ENCODE results near the gene MAP3K3. TPM values are rescaled to one million over a fixed set of nuclear protein-coding genes. Genes with fewer than 3 reads are reported as not detected.
"Not testable (repeated sequence)": the region's sequence is repeated elsewhere in the genome, so short reads cannot be mapped to it uniquely, and the experiment has no call there.

Gene MAP3K3
- polyA plus RNA-seq, 2 of the 4 experiments (the other 2 are of a cell fraction), result 10.8 to 11.2 TPM

GRCh38 chr17:63718988-63719387 lies 96.8 kb downstream of the MAP3K3 start:
- H3K4me1 ChIP-seq, result no peaks in the 10 kb centered on the region
- H3K4me2 ChIP-seq, result no peak overlapping the region
- DNase-seq (ENCODE audit: low read depth in 1 of 2, low spot score in 1 of 2), result no peak
- TF ChIP-seq BCL3 (IDR thresholded peaks at IDR 0.05) (no peak), CBX2 (IDR thresholded peaks at IDR 0.05; ENCODE audit: borderline replicate concordance, low read depth) (no peak), HEYL (CRISPR knock-in tag; IDR thresholded peaks at IDR 0.05) (no peak), ZNF302 (CRISPR knock-in tag; IDR thresholded peaks at IDR 0.05) (no peak), ZC3H11A (IDR thresholded peaks at IDR 0.05) (no peak), CHD2 (IDR thresholded peaks at IDR 0.05; ENCODE audit: low read length, partially characterized antibody) (no peak), TP53 (CRISPR knock-in tag; IDR thresholded peaks at IDR 0.05) (no peak), PHF8 (IDR thresholded peaks at IDR 0.05; ENCODE audit: borderline replicate concordance, low read depth) (no peak), RFX5 (IDR thresholded peaks at IDR 0.05) (no peak), ATOH8 (CRISPR knock-in tag; IDR thresholded peaks at IDR 0.05; ENCODE audit: low read depth) (no peak), USF2 (IDR thresholded peaks at IDR 0.05) (no peak), HDAC2 (IDR thresholded peaks at IDR 0.05) (no peak)
- FAIRE-seq, result no peak
- no peak overlapping the region for H3K4me3 ChIP-seq
- ChIA-PET POLR2A (no interaction called here), CTCF (interaction anchor here (0.6 to 1.5 kb wide), 3 partner anchors 11 to 45 kb away, joined by 4 to 5 read pairs (median 4); no protein-coding TSS in a partner anchor)
- no peaks in the 10 kb centered on the region for H3K9me3 ChIP-seq
- H3K27ac ChIP-seq, result no peak overlapping the region
- WGBS (ENCODE audit: missing lambda C conversion rate), result 80% methylated on average over 5 of the region's 5 CpGs
- ATAC-seq, result no peak

- CTCF ChIA-PET; H3K27ac ChIP-seq; H3K4me1 ChIP-seq; H3K9me3 ChIP-seq; H3K4me2 ChIP-seq; ATAC-seq; DNase-seq (ENCODE audit: low read depth in 1 of 2, low spot score in 1 of 2); H3K4me3 ChIP-seq; FAIRE-seq: not testable (repeated sequence)
- WGBS (ENCODE audit: missing lambda C conversion rate), result 91% methylated on average over 5 of the region's 5 CpGs
- POLR2A ChIA-PET, result interaction anchor here (0.7 kb wide), 1 partner anchor 41 kb away, joined by 6 read pairs; no protein-coding TSS in a partner anchor
Measured at GRCh38 chr17:63720194-63720593, 98.0 kb downstream of the MAP3K3 start.

- H3K9me3 ChIP-seq, result no peaks in the 10 kb centered on the region
- no peak for DNase-seq (ENCODE audit: low read depth in 1 of 2, low spot score in 1 of 2)
- no peak overlapping the region for H3K27ac ChIP-seq
- TF ChIP-seq E2F6 (IDR thresholded peaks at IDR 0.05; ENCODE audit: borderline replicate concordance, low read depth) (no peak), FOXS1 (CRISPR knock-in tag; IDR thresholded peaks at IDR 0.05) (no peak), REST (IDR thresholded peaks at IDR 0.05) (no peak), ZFP36 (IDR thresholded peaks at IDR 0.05; ENCODE audit: borderline replicate concordance, partially characterized antibody) (no peak), SMC3 (IDR thresholded peaks at IDR 0.05) (no peak), KDM5A (IDR thresholded peaks at IDR 0.05) (no peak), PHF8 (IDR thresholded peaks at IDR 0.05; ENCODE audit: borderline replicate concordance, low read depth) (no peak), MAX (IDR thresholded peaks at IDR 0.05) (no peak)
- ChIA-PET POLR2A (interaction anchor here (0.9 kb wide), 1 partner anchor 51 kb away, joined by 3 read pairs; the partner anchor contains the start of genes CCDC47 and DDX42), CTCF (interaction anchor here (1.5 to 1.7 kb wide), 2 partner anchors 24 to 111 kb away, joined by 3 to 7 read pairs; no protein-coding TSS in a partner anchor)
- H3K4me2 ChIP-seq, result no peak overlapping the region
- H3K4me3 ChIP-seq, result no peak overlapping the region
- H3K4me1 ChIP-seq, result no peaks in the 10 kb centered on the region
- FAIRE-seq, result no peak
- ATAC-seq, result no peak
- 46% methylated on average over 2 of the region's 2 CpGs for WGBS (ENCODE audit: missing lambda C conversion rate)
Measured at GRCh38 chr17:63722403-63722802, 100.2 kb downstream of the MAP3K3 start.

All from A549 (cell line).